ENCODE measurements around the gene ARHGDIB.

Gene ARHGDIB
- total RNA-seq, result 607 to 736 (median 677) reads per million in 4 donors

DNA sequence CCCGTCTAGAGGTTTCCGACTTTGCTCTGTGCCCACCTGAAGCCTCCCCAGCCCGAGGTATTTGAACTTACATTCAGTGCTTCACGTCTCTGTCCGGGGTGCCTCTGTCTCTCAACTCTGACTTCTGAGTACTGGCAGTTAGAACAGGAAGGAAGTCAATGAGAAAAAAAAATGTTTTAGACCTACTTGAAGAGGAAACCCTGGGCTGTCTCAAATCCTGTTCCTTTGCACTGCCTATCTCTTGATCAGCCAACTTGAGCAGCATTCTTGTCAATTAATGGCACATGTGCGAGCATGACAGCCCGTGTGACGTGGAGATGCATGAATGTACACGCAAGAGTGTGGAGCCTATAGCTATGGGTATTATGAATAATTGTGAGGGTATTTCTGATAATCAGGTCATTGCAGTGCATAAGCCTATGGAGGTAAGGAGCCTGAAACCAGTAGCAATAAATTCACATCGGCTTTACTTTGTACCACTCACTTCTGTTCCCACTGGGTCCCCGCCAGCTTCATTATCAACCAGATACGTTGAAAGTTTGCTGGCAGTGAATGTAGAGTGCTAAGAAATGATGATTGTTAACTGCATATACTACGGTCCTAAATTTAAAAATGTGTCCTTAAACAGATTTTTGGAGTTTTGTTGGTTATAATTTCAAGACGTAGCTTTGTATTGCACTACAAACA lies at the start of gene ARHGDIB:
Gene ARHGDIB (minus strand): TSS at position 136 of the 687 bp plus-strand sequence. CDS start 10,889 bp downstream, outside the sequence.
- DNase-seq, result peak; percentile 61 to 98 (median 78)

DNA sequence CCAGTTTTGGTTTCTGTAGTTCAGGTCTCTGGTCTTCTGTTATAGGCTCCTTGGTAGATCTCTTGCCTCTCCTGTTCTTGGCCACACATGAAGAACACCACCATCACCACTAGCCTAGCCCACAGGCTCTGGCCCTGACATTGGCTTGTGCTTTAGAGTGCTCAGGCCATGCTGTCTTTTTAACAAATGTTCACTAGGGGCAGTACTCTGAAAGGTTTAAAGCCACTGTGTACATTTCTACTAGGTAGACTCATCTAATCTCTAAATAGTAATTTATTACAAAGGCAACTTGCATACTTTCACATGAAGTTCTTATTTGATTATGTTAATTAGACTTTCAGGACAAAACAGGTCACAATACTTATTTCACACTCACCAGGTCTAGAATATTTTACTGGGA lies 49.8 kb upstream of the ARHGDIB start:
- no peak for DNase-seq

DNA sequence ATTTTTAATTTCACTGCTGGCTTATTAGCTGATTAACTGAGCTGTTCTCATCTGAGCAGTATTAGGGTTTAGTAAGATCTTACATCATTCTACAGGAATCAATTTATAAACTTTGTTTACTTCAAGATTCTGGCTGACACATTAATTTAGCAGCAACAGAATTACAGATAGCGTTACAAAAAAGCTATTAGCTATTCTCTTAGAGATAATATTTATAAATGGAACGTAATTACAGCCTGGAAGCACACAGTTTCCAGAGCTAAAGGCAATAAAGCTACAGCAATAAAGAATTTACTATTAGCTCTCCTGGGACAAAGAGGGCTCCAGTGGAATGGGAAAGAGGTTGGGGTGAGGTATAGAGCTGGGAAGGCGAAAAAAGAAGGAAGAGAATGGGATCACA lies 46.1 kb upstream of the ARHGDIB start:
- DNase-seq, result no peak

DNA sequence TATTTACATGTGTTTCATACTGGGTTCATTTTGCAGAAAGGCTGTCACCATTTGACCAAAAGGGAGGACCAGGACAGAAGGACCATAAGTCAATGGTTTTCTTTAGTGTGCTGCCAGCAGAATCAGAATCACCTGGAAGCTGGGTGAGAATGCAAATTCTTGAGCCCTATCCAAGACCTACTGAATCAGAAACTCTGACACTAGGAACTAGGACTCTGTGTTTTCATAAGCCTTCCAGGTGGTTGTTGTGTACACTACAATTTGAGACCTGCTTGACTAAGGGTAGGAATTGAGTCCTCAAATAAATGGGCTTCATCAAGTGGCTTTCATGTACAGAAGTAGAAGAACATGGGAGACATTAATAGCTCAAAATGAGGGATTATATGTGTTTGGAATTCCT lies 43.7 kb upstream of the ARHGDIB start:
- no peak for DNase-seq

DNA sequence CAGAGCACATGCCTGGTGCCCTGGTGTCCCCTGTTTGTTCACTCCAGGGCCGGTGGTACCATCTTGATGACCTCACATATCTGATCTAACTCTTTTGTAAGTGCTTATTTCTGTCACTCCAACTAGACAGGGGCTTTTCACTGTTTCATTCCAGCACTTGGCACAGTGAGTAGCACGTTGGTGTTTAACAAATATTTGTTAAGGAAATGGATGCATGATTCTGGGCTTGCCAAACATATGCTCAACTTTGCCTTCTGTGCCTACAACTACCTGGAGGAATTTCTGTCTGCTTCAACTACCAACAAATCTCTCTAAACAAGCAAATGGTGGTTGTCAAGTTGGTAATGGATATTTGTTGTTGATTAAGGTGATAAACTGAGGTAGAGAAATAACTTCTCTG lies 43.0 kb upstream of the ARHGDIB start:
- DNase-seq, result no peak

DNA sequence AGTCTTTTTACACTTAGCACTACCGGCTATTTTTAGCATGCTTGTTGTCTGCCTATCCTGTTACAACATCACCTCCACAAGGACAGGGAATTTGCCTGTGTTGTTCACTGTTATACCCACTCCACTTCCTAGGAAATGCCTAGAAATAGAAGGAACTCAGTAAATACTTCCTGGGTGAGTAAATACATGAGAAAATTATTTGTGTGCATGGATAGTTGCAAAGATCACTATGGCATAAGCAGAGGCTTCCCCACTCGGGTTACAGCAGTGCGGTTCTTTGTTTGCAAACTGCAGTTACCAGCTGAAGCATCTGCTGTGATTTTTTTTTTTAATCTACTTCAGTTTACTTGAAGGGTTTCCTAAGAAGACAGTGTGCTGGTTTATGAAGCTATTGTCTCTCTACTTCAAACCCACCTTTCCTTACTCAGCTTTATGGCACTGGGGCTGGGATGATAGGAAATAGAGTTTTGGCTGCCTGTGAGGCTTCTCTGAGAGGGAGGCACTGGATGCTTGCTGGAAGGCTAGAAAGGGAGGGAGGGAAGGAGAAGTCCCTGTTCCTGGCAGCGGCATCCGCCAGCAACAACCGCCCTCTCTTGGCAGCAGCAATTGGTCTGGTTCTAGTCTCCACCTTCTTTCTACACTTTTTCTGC lies 40.5 kb upstream of the ARHGDIB start:
- no peak for DNase-seq

DNA sequence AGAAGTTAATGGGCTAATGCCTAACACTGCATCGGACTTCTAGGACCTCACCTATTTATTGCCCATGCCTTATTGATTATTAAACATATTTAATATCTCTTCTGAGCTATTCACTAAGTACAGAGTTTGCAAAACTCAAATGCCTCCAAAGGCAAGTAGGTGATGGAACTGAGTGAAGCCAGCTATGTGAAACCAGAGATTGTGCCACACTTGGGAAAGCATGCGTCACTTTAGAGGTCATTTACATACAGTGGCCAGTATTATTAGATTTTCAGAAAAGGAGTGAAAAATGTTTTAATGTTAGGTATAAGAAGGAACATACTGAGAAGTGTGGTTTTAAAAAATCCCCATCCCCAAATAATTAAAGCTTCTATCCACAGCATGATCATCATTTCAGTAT lies 39.2 kb upstream of the ARHGDIB start:
- no peak for DNase-seq

DNA sequence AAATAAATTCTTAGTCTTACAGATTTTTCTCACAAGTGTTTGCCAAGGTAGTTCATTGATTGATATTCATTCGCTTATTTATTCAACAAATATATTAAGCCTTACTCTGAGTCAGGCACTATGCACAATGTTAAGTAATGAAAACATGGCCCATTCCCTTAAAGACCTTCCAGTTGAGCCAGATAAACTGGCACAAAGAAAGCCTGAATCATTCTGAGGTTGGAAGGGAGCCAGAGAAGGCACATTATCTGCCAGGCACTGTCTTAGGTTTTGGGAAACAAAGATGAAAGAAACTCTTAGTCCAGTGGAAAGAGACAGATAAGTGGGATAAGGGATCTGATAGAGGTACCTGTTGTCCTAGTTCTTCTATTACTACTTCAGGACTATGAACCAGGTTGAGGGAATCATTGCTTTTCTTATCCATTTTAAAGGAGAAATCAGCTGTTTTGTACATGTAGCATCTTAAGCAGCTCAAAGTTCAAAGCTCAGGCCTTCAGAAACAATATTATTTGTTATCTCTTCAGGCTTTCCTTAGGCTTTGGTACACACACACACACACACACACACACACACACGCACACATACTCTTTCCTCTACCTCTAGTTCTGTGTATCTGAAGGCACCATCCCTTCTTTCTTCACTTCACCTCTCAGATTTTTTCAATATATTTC lies 38.4 kb upstream of the ARHGDIB start:
- no peak for DNase-seq

DNA sequence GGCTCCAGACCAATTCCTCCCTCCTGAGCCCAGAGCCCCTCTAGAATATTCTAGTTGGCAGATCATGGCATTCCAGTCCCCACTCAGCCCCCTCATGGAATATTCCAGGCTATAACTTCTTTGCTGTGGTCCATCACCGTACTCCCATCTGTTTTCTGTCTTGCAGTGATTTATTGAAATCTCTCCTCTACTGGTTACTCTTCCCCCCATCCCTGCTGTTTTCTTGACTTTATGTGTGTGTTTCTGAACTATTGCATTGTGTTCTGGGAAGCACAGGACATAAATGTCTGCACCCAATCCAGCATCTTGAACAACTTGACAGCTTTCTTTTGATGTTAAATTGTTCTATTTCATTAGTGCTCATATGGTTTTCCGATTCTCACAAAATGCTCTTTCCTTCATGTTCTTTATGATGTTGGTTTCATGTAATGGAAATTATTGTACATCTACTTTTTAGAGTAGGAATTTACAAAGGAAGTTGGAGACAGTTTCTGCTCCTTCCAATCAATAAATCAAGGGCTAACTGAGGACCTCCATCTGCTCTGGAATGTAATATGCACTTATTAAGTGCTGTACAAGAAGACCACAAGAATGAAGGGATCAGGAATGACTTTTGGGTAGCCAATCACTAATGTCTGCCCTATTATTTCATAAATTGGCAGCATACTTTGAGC lies 37.8 kb upstream of the ARHGDIB start:
- no peak for DNase-seq

DNA sequence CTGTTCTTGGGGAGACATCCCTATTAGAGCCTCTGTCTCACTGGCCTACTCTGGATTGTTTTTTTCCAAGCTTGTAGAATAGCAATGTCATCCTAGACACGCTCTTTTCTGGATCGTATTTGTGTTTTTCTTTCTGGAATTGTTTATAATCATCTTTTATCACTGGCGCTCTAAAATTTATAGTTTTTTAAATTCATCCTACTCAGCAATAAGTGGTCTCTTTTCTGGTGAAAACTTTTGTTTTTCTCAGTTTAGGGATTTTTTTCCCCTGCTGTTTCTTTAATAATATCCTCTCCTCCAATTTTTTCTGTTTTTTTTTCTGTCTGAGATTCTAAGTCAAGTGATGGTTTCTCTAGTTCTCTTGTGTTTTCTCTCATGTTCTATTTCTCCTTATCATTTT lies 36.6 kb upstream of the ARHGDIB start:
- no peak for DNase-seq

DNA sequence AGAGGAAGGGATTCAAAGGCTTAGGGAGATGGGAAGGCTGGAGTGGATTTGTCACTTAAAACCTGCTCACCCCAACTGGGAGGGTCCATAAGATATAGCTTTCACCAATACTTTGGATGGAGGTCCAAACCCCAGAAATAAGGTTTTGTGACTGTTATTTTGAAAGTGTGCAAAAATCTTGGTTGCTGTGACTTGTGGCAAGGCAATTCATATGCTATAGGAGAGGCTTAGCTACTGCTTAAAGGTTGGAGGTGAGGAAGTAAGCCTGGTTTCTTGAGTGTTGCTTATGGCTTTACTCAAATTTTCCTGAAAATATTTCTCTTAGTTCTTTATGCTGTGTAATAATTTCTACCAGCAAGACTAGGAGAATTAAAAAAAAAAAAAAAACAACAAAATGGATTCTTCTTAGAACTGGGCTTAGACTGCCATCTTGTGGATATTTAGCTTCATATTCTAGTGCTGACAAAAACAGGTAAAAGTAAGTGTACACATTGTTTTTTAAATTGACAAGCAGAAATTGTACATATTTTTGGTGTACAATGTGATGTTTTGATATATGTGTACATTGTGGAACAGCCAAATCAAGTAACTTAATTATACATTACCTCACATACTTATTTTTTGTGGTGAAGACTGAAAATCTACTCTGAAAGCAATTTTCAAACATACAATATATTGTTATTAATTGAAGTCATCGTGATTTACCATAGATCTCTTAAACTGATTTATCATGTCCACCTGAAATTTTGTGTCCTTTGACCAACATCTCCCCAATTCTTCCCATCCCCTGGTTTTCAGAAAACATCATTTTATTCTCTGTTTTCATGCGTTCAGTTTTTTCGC lies 34.4 kb upstream of the ARHGDIB start:
- DNase-seq, result peak in 1 of 5 donors; percentile 66

DNA sequence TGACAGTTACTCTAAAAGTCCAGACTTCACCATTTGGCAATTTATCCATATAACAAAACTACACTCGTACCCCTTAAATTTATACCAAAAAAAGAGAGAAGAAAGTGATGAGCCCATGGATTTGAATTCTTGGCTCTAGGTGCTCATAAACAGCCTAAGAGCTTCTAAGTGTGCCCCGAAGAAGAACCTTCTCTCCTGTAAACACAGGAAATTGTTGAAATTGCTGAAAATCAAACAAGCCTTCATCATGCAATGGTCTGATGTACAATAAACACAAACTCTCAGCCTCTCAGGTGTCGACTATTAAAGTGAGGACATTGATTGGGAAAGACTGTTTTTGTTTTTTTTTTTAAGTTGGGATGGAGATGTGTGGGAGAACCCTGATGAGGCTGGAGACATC lies 33.2 kb upstream of the ARHGDIB start:
- DNase-seq, result no peak

DNA sequence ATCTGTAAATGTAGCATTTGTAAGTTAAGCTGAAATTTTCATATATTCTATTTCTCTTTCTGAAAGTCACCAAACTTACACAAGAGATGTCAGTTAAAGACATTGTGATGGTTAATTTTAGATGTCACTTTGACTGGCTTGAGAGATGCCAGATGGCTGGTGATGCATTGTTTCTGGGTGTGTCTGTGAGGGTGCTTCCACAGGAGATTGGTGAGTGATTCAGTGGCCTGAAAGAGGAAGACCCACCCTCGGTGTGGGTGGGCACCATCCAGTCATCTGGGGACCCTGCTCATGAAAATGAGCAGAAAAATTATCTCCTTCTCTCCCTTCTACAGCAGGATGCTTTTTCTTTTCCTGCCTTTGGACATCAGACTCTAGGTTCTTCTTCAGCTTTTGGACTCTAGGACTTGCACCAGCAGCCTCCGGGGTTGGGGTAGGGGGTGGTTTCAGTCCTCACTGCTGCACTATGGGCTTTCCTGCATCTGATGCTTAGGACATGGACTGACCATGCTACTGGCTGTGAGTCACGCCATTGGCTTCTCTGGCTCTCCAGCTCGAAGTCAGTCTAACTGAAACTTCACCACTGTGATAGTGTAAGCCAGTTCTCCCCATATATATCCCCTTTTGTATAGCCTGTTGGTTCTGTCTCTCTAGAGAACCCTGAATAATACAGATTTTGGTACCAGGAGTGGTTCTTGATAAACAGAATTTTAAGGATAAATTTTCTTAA lies 32.3 kb upstream of the ARHGDIB start:
- no peak for DNase-seq

DNA sequence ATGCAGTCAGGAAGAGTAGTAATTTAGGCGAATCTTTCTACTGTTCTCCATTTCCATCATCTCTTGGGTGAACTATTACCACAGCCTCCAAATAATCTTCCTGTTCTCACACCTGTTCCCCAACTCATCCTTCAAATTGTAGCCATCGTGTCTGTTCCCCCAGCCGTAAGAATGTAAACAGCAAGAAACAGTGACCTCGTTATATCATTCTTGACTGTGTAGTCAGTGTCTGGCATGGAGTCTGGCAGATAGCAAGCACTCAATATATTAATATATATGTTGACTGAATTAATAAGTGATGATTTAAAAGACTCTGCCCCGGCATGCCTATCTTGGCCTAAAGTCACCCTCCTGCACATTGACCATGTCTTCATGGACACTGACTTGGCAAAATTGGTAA lies 31.7 kb upstream of the ARHGDIB start:
- DNase-seq, result no peak

DNA sequence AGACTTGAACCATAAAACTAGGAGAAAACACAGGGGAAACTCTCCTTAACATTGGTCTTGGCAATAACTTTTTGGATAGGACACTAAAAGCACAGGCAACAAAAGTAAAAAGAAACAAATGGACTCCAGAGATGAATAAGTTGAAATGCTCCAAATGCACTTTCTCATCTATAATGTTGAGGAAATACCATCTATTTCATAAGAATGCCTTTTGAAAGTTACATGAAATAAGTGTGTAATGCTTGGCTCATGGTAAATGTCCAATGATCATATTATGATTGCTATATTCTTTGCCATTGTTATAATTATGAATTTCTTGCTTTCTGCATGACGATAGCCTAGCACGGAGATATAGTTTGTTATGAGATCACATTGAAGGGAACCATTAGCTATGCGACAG lies 31.3 kb upstream of the ARHGDIB start:
- DNase-seq, result no peak

DNA sequence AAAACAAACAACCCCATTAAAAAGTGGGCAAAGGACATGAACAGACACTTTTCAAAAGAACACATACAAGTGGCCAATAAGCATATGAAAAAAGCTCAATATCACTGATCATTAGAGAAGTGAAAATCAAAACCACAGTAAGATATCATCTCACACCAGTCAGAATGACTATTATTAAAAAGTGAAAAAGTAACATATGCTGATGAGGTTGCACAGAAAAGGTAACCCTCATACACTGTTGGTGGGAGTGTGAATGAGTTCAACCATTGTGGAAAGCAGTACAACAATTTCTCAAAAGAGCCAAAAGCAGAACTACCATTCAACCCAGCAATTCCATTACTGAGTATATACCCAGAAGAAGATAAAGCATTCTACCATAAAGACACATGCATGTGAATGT lies 29.7 kb upstream of the ARHGDIB start:
- DNase-seq, result no peak

DNA sequence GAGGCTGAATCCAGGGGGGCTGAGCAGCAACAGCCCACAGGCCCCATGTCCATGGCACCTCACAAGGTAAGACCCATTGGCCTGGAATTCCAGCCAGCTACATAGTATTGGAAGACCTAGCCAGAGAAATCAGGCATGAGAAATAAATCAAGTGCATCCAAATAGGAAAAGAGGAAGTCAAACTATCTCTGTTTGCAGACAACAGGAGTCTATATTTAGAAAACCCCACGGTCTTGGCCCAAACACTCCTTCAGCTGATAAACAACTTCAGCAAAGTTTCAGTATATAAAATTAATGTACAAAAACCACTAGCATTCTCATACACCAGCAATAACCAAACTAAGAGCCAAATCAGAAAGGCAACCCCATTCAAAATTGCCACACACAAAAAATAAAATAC lies 28.4 kb upstream of the ARHGDIB start:
- no peak for DNase-seq

DNA sequence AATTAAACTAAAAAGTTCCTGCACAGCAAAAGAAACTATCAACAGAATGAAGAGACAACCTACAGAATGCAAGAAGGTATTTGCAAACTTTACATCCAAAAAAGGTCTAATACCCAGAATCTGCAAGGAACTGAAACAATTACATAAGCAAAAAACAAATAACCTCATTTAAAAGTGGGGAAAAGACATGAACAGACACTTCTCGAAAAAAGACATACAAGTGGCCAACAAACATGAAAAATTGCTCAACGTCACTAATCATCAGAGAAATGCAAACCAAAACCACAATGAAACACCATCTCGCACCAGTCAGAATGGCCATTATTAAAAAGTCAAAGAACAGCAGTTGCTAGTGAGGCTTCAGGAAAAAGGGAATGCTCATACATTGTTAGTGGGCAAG lies 26.6 kb upstream of the ARHGDIB start:
- DNase-seq, result no peak

DNA sequence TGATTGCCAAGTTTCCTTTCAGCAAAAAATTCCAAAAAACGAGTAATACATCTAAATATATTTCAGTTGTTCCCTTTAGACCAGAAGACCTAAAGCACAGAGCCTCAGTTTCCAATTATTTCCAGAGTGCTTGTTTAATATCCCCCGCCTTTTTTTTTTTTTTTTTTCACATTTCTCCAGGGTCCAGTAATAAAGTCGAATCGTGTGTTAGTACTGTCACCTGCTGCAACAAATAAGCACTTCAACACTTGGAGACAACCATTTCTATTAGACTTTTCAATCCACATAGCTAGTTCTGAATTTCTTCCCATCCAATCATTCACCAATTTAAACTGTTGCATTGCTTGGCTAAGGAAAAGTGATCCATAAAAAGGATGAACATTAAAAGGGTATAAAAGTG lies 25.0 kb upstream of the ARHGDIB start:
- no peak for DNase-seq

DNA sequence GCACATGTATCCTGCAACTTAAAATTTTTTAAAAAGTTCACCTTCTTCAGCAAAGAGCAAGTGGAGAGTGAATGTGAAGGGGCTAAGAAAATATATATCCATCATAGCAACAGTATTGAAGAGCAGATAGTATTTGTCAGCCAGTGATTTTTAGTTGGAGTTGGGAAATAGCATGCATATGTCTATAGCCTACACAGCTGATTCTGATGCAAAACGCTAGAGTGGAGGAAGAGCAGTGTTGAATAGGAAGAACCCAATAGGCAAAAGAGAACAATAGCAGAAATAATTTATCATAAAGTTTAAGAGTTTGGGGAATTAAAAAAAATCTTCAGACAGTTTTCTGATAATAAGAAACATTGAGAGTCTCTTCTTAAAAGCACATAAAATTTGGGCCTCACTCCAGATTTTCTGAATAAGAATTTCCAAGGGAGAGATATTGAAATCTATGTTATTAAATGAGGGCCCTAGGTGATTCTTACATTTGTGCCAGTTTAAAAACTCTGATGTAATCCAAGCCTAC lies 23.4 kb upstream of the ARHGDIB start:
- DNase-seq, result no peak

DNA sequence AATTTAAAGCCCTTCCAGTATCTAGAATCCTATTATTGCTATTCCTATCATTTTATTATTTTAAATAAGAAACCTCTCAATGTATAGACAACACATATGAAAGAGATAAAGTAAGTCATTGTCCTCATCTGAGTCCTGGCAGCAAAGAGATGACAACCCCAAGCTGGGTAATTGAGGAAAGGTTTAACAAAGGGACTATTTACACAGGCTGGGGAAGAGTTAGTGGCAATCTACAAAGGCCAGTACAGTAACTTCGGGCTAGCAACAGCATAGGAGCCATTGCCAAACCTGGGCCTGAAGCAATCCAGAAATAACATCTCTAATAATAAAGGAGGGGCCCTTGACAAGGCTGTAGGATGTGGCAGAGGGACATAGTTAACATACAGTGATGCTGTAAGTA lies 22.6 kb upstream of the ARHGDIB start:
- DNase-seq, result no peak

DNA sequence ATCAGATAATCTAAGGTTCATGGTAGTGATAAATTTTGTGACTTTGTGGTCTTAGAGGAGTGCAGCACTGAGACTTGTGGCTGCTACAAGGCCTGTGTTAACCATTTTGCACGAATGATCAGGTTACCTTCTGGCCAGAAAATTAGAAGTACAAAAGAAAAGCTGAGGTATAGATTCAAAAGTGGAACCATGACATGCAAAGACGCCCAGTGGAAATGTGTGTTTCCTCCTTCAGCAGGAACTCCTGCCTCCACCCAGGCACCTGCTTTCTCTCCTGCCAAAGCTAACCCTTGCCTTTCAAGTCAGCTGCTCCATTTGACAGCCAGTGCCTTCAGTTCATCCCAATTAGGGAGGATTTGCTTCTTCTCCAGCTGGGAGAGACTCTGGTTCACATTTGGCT lies 21.6 kb upstream of the ARHGDIB start:
- no peak for DNase-seq

All from T-helper 1 cell (primary cell).